BJ (cell line): ENCODE results near the gene MYOG. TPM values are rescaled to one million over a fixed set of nuclear protein-coding genes. Genes with fewer than 3 reads are reported as not detected.
A peak's percentile ranks its signal among the peaks of the same experiment; 100 is the strongest.

ENCODE experiments used
- CTCF ChIA-PET: fragments of 350-600 bp; formaldehyde crosslinking; extraction: SDS; loops from one replicate; lab custom pipeline; 2021; ENCODE audit warnings: antibody characterized with exemption, inconsistent platforms; lab: Yijun Ruan, JAX
- POLR2A ChIA-PET: fragments of 300-600 bp; sonication (Branson Sonifier 250); formaldehyde crosslinking; extraction: SDS; loops from one replicate; lab custom pipeline; 2021; ENCODE audit warnings: antibody characterized with exemption; lab: Charles Lee
- DNase-seq: peaks from one replicate; pipeline ENCODE4 v3.0.0-alpha.2; 2011; ENCODE audit warnings: low read depth
- H3K27me3 ChIP-seq: 2 replicates; pipeline ENCODE4 v1.6.0; 2011; ENCODE audit warnings: low read length; ENCODE audit not compliant: control insufficient read depth, insufficient read depth
- H3K36me3 ChIP-seq: 2 replicates; pipeline ENCODE4 v1.5.1; 2011; ENCODE audit warnings: low read length; ENCODE audit not compliant: control insufficient read depth, insufficient read depth
- H3K4me3 ChIP-seq: 2 replicates; pipeline ENCODE4 v1.5.1; 2011; ENCODE audit warnings: low read depth, mild to moderate bottlenecking, control low read depth, low read length
- polyA plus RNA-seq: library from polyadenylated mRNA; depleted of rRNA; stranded (reverse); fragments of >200 nt; gene quantifications from 2 replicates; pipeline ENCODE4 v1.2.3, GENCODE V29; 2011
- TF ChIP-seq, protein P1 (sequence below): IDR thresholded peaks from 2 replicates; pipeline ENCODE4 v1.5.1; 2011; ENCODE audit warnings: low read depth, mild to moderate bottlenecking, control low read depth, inconsistent platforms, low read length, moderate library complexity; ENCODE audit not compliant: insufficient read depth

The MYOG gene
- polyA plus RNA-seq, 1 experiment, result not detected

DNA sequence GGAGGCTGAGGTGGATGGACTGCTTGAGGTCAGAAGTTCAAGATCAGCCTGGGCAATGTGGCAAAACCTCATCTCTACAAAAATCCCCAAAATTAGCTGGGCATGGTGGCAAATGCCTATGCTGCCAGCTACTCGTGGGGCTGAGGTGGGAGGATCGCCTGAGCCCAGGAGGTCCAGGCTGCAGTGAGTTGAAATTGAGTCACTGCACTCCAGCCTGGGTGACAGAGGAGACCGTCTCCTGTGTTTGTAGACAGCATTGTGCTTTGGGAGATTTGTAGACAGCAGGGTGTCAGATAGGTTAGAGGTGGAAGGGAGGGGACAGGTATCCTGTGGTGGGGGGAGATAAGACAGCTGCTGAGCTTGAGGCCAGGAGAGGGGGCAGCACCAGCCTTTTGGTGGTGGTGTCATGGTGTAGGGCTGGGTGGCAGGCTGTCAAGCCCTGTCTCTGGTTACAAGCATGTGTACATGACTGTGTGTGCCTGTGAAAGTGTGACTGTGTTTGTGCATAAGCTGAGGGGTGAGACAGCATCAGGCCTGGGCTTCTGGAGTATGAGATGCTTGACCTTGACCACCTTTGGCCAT, 44.4 kb downstream of the MYOG start:
- DNase-seq, result no peak
- TF ChIP-seq, protein P1, sequence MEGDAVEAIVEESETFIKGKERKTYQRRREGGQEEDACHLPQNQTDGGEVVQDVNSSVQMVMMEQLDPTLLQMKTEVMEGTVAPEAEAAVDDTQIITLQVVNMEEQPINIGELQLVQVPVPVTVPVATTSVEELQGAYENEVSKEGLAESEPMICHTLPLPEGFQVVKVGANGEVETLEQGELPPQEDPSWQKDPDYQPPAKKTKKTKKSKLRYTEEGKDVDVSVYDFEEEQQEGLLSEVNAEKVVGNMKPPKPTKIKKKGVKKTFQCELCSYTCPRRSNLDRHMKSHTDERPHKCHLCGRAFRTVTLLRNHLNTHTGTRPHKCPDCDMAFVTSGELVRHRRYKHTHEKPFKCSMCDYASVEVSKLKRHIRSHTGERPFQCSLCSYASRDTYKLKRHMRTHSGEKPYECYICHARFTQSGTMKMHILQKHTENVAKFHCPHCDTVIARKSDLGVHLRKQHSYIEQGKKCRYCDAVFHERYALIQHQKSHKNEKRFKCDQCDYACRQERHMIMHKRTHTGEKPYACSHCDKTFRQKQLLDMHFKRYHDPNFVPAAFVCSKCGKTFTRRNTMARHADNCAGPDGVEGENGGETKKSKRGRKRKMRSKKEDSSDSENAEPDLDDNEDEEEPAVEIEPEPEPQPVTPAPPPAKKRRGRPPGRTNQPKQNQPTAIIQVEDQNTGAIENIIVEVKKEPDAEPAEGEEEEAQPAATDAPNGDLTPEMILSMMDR, result no peak
- CTCF ChIA-PET, result interaction anchor here (0.8 to 10.0 kb wide), 12 partner anchors 11 to 227 kb away, joined by 4 to 162 read pairs (median 57); partner anchors contain the start of genes ADORA1, MYBPH and PPFIA4
- H3K4me3 ChIP-seq, result no peak overlapping the region
- POLR2A ChIA-PET, result no interaction called here
- H3K36me3 ChIP-seq, result peaks cover 5% of the 10 kb centered on the region
- no peaks in the 10 kb centered on the region for H3K27me3 ChIP-seq

DNA sequence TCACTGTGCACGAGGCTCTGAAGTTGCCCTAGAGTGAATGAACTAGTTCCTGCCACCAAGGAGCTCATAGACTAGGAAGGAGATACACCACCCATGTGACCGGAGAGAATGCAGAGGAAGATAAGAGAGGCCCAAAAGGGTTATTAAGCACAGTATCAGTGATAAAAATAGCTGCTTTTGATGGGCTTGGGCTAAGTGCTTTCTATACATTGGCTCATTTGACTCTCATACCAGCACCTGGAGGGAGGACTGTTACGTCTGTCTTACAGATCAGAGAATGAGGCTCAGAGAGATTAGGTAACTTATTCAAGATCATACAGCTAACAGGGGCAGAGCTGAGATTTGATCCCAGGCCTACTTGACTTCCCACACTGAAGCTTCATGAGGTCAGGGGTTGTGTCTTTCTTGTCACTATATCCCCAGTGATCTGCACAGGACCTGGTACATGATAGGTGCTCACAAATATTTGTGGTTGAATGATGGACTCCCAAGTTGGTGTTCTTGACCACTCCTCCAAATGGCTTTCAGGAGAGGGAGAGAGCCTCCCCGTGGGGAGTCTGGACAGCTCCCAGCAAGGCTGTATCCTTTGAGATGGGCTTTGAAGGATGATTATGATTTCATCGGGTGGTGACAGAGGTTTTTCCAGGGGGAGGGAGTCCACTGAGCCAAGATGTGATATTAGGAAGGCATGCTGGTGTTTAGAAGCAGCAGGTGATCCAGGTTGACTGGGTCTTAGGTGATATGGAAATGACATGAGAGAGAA, 45.1 kb downstream of the MYOG start:
- TF ChIP-seq, protein P1, result no peak
- no peak overlapping the region for H3K4me3 ChIP-seq
- CTCF ChIA-PET, result interaction anchor here (1.2 to 10.0 kb wide), 19 partner anchors 7 to 228 kb away, joined by 3 to 162 read pairs (median 13); partner anchors contain the start of genes ADORA1, MYBPH, PPFIA4 and TMEM183A
- POLR2A ChIA-PET, result no interaction called here
- no peak for DNase-seq
- peaks cover 2% of the 10 kb centered on the region; the same call in 1 of the 2 replicates for H3K36me3 ChIP-seq
- H3K27me3 ChIP-seq, result no peaks in the 10 kb centered on the region

DNA sequence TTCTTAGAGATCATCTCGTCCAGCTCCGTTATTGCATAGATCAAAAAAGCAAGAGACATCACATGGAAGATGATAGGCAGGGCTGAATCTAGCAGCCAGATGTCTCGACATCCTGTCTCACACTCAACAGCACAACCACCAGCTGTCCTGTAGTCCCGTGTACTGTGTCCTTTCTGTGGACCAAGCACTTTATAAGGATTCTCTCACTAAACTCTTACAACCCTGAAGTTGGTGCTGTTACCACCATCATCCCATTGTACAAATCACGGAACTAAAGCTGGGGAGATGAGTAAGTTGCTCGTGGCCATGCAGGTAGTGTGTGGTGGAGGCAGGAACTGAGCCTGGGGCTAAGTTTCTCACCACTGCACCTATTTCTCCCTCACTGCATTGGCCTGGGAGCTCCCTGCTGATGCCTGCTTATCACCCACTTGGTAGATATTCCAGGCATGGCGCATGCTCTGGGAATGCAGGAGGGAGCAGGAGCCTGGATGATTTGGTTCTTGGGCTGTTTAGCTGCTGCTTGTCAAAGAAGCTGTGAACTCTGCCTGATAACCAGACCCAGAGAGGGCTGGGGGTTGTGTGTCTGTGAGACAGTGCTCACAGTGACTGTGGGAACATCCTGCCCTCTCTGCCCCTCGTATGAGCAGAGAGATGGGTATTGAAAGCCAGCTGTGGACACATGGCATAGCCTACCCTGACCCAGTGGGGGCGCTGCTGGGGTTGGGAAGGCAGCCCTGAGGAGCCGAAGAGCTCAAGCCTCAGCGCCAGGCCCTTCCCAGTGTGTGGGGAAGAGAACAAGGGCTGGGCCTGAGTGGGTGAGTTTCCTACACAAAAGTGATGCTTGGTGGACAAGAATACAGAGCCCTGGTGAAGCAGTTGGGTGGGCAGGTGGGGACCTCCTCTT, 46.0 kb downstream of the MYOG start:
- H3K36me3 ChIP-seq, result no peaks in the 10 kb centered on the region; the same call in 1 of the 2 replicates
- TF ChIP-seq, protein P1, result peak; percentile 24; the same call in 1 of the 2 replicates
- POLR2A ChIA-PET, result no interaction called here
- H3K27me3 ChIP-seq, result no peaks in the 10 kb centered on the region
- CTCF ChIA-PET, result interaction anchor here (0.6 to 10.0 kb wide), 49 partner anchors 8 to 302 kb away, joined by 3 to 162 read pairs (median 5); partner anchors contain the start of genes ADORA1, MYBPH, MYOG and PPFIA4
- H3K4me3 ChIP-seq, result no peak overlapping the region
- no peak for DNase-seq

DNA sequence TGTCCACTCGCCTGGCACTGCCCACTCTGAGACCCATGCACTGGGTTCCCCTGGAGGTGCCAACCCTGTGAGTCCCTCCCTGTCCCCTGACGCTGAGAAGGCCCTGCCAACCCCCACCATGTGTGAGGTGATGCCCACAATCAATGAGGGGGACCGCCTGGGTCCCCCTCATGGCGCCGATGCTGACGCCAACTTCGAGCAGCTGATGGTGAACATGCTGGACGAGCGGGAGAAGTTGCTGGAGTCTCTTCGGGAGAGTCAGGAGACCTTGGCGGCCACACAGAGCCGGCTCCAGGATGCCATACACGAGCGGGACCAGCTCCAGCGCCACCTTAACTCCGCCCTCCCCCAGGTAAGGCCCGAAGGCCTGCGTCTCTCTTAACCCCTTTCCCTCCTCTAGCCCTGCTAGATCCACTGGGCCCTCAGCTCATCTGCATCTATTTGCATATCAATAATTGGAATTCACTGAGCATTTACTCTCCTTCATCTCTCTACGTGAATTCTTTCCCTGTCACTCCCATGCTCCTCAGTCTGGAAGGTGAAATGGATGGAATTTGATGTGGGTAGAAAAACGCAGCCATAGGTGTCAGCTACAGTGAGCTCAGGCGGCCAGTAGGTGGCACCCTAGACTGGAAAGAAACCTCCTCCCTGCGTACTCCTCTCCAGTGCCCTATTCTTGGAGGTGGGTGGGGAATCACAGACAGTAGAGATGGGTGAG, 46.8 kb downstream of the MYOG start:
- Histone ChIP-seq H3K27me3 (no peaks in the 10 kb centered on the region), H3K36me3 (no peaks in the 10 kb centered on the region; the same call in 1 of the 2 replicates), H3K4me3 (no peak overlapping the region)
- TF ChIP-seq, protein P1, result peak; percentile 91
- ChIA-PET CTCF (interaction anchor here (0.6 to 10.0 kb wide), 47 partner anchors 9 to 303 kb away, joined by 3 to 162 read pairs (median 5); partner anchors contain the start of genes ADORA1, MYBPH, MYOG and PPFIA4), POLR2A (no interaction called here)
- DNase-seq, result no peak
